Measurements from ENCODE around the gene SEPTIN5. TPM values are rescaled to one million over a fixed set of nuclear protein-coding genes. Genes with fewer than 3 reads are reported as not detected.

Gene SEPTIN5
- total RNA-seq, 2 donors from 2014 or later, result 2.8 to 54.7 TPM

- ATAC-seq (no peak), DNase-seq (no peak)
- peaks cover 13% of the 10 kb centered on the region for H3K36me3 Mint-ChIP-seq (ENCODE audit: low read depth)
- peaks cover 68% of the 10 kb centered on the region for H3K27me3 Mint-ChIP-seq
- peaks cover 8% of the 10 kb centered on the region for H3K4me1 Mint-ChIP-seq
- no peak overlapping the region for H3K27ac Mint-ChIP-seq
- H3K9me3 ChIP-seq (ENCODE audit: control insufficient read depth, low read length, poor library complexity, severe bottlenecking), result no peaks in the 10 kb centered on the region
- H3K4me3 Mint-ChIP-seq, result no peak overlapping the region
These were observed 51.9 kb downstream of the SEPTIN5 start for GRCh38 chr22:19766240-19766510.

GRCh38 chr22:19766511-19767426, 52.5 kb downstream of the SEPTIN5 start:
- peak; percentile 75 for ATAC-seq

GRCh38 chr22:19767427-19768341, 53.4 kb downstream of the SEPTIN5 start:
- Mint-ChIP-seq H3K27ac (no peak overlapping the region), H3K4me1 (peaks cover 8% of the 10 kb centered on the region), H3K4me3 (no peak overlapping the region), H3K36me3 (ENCODE audit: low read depth) (peaks cover 10% of the 10 kb centered on the region), H3K27me3 (peaks cover 76% of the 10 kb centered on the region)
- H3K9me3 ChIP-seq (ENCODE audit: control insufficient read depth, low read length, poor library complexity, severe bottlenecking), result no peaks in the 10 kb centered on the region
- no peak for DNase-seq
- ATAC-seq, result peak; percentile 27

More at GRCh38 chr22:19766511-19767426, 52.5 kb downstream of the SEPTIN5 start:
- H3K27ac Mint-ChIP-seq, result no peak overlapping the region
- peaks cover 74% of the 10 kb centered on the region for H3K27me3 Mint-ChIP-seq
- DNase-seq, result peak in 2 of 3 donors; percentile 16 to 32
- H3K4me3 Mint-ChIP-seq, result peak overlapping the region; percentile 55
- H3K4me1 Mint-ChIP-seq, result peaks cover 6% of the 10 kb centered on the region
- H3K9me3 ChIP-seq (ENCODE audit: control insufficient read depth, low read length, poor library complexity, severe bottlenecking), result no peaks in the 10 kb centered on the region
- peaks cover 11% of the 10 kb centered on the region for H3K36me3 Mint-ChIP-seq (ENCODE audit: low read depth)

- H3K4me1 Mint-ChIP-seq, result peaks cover 8% of the 10 kb centered on the region
These were observed 55.1 kb downstream of the SEPTIN5 start for GRCh38 chr22:19769393-19769715.

DNA sequence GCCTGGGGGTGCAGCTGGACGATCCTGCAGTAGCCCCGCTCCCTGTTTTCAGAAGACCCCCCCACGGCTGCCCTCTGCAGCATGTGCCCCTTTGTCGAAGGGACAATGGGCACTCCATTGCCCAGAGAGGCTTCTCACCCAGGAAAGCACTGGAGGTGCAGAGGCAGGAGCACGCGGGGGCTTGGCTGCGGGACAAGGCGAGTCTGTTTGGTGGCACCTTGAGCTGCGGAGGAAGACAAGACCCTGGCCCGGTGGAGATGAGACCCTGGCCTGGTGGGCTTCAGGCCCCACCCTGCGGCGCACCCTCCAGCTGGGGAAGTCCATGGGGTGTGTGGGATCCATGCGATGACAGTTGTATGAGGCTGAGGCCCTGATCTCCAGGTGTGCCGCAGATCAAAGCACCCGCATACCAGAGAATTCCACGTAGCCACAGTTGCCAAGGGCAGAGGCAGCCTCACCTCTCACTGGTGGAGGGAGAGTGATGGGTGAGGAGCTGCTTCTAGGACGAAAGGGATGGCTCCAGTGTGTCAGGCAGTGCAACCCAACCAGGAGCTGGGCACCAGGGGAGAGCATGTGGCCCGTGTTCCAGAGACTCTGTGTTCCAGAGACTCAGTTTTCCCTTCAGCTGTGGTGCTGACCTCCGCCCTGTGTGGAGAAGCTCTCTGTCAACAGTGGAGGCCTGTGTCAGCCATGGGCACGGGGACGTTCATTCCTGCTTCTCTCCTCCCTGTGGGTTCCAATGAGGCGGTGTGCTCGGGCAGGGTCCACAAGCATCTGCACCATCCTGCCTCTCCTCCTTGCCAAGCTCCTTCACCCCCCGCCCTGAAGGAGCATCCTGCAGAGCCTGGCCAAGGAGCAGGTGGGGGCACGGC, 56.3 kb downstream of the SEPTIN5 start:
- DNase-seq, result no peak
- Mint-ChIP-seq H3K27me3 (peaks cover 70% of the 10 kb centered on the region), H3K27ac (no peak overlapping the region), H3K4me3 (no peak overlapping the region), H3K4me1 (peaks cover 8% of the 10 kb centered on the region), H3K36me3 (ENCODE audit: low read depth) (peaks cover 8% of the 10 kb centered on the region)
- no peaks in the 10 kb centered on the region for H3K9me3 ChIP-seq (ENCODE audit: control insufficient read depth, low read length, poor library complexity, severe bottlenecking)
- no peak for ATAC-seq

More at GRCh38 chr22:19769393-19769715, 55.1 kb downstream of the SEPTIN5 start:
- peaks cover 78% of the 10 kb centered on the region for H3K27me3 Mint-ChIP-seq
- H3K36me3 Mint-ChIP-seq (ENCODE audit: low read depth), result peaks cover 10% of the 10 kb centered on the region
- no peak for DNase-seq
- no peak for ATAC-seq
- no peak overlapping the region for H3K27ac Mint-ChIP-seq
- no peak overlapping the region for H3K4me3 Mint-ChIP-seq
- H3K9me3 ChIP-seq (ENCODE audit: control insufficient read depth, low read length, poor library complexity, severe bottlenecking), result no peaks in the 10 kb centered on the region

GRCh38 chr22:19772422-19772672, 58.0 kb downstream of the SEPTIN5 start:
- peaks cover 15% of the 10 kb centered on the region for H3K4me1 Mint-ChIP-seq
- peaks cover 72% of the 10 kb centered on the region for H3K27me3 Mint-ChIP-seq
- no peak for ATAC-seq

More at GRCh38 chr22:19772422-19772672, 58.0 kb downstream of the SEPTIN5 start:
- no peak for DNase-seq
- H3K9me3 ChIP-seq (ENCODE audit: control insufficient read depth, low read length, poor library complexity, severe bottlenecking), result no peaks in the 10 kb centered on the region
- H3K4me3 Mint-ChIP-seq, result no peak overlapping the region
- H3K36me3 Mint-ChIP-seq (ENCODE audit: low read depth), result peaks cover 8% of the 10 kb centered on the region
- no peak overlapping the region for H3K27ac Mint-ChIP-seq

Other genes starting within 250 kb of the SEPTIN5 start
- 10 to 100 TPM; 76.3 to 79.2 TPM for gene UFD1, start 235.3 kb upstream of the SEPTIN5 start, total RNA-seq
- gene CDC45, start 234.6 kb upstream of the SEPTIN5 start, total RNA-seq, result under 1 TPM; 0.32 to 0.37 TPM
- gene CLDN5, start 190.1 kb upstream of the SEPTIN5 start, total RNA-seq, result 10 to 100 TPM in 1 of 2 donors, under 1 TPM in 1; 0.87 to 20.0 TPM
- gene GP1BB, start 9.0 kb downstream of the SEPTIN5 start, total RNA-seq, result 100 to 1,000 TPM in 1 of 2 donors, 1 to 10 TPM in 1; 3.5 to 113 TPM
- gene TBX1, start 46.3 kb downstream of the SEPTIN5 start, total RNA-seq, result not detected
- 1 to 10 TPM; 5.0 to 6.2 TPM for gene GNB1L, start 140.4 kb downstream of the SEPTIN5 start, total RNA-seq
- 10 to 100 TPM; 12.4 to 13.1 TPM for gene RTL10, start 140.4 kb downstream of the SEPTIN5 start, total RNA-seq
- gene COMT, start 227.3 kb downstream of the SEPTIN5 start, total RNA-seq, result 10 to 100 TPM; 28.2 to 37.3 TPM
- gene TXNRD2, start 227.3 kb downstream of the SEPTIN5 start, total RNA-seq, result 10 to 100 TPM; 16.8 to 25.6 TPM

Measured in T-helper 17 cell (primary cell).